Right forelimb (tissue), 1 donor: ENCODE measurements around the gene N4BP3.

Experiments used
- DNase-seq: peaks from one replicate; pipeline ENCODE4 v3.0.0-alpha.2; 2018

The N4BP3 gene

DNA sequence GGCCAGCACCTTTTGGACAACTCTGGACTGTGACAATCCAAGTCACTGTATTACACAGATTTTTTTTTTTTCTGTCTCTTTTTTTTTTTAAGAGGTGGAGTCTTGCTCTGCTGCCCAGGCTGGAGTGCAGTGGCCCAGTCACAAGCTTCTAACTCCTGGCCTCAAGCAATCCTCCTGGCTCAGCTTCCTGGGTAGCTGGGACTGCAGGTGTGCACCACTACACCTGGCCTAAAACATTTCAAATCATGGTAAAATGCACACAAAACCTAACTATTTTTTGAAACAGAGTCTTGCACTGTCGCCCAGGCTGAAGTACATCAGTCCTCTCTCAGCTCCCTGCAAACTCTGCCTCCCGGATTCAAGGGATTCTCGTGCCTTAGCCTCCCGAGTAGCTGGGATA is 7.2 kb upstream of the N4BP3 start:
- no peak for DNase-seq

DNA sequence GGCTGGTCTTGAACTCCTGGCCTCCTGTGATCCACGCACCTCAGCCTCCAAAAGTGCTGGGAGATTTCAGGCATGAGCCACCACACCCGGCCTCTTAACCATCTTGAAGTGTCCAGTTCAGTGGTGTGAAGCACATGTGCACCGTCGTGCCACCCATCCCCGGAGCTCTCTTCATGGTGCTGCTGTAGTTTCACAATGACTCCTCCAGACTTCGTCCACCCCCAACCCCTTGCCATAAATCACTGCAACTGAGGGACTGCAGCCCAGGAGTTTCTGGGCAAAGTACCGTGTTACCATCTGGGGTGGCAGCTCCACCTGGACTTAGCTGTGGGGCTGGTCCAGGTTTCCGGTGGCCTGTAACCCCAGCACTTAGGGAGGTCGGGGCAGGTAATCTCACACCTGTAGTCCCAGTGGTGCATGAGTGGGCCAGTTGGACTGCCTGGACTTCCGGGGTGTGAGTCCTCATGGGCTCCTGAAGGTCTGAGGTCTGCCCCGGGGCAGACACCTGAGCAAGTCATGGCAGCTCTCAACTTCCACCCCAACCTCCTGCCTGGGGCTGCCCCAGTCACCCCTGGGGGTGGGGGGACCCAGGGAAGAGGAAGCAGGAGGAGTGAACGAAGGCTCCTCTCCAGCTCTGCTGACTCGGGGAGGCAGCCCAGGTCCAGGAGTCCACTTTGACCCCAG is 6.6 kb upstream of the N4BP3 start:
- DNase-seq: no peak

DNA sequence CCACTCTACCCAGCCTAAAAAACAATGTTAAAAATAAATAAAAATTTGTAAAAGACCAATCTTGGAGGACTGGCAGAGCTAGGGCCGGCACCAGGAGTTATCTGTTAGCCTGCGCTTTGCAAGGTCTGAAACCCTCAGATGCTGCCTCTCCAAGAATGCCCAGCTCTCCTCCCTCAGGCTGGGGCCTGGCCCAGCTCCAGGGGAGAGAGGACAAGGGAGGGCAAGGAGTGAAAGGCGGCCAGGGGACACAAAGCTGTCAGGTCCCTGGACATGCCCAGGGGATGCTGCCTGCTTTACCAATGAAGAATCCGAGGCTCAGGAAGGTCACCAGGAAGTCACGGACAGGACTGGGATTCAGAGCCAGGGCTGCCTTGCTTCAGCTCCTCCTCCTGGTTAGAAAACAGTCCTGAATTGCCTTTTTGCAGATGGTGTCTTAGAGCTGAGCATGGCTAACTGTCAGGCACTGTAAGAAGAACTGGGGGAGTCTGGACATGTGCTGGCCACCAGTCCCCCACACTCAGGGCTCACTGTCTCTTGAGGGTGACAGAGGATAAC is 5.5 kb upstream of the N4BP3 start:
- DNase-seq: no peak

DNA sequence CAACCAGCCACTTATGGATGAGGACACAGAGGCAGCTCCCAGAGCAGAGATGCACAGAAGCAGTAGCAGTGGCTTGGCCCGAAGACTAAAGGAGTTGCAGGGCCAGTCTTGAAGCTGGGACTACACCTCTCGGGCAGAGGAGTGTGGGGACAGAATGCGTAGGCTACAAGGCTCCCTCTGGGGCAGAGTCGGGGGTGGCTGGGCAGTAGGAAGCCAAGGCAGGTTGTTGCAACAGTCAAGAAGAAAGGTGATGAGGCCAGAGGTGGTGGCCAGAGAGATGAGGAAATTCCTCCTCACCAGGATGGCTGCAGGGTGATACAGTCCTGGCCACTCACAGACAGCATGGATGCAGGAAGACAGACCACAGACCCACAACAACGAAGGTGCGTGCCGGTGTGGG is 4.9 kb upstream of the N4BP3 start:
- DNase-seq: no peak

DNA sequence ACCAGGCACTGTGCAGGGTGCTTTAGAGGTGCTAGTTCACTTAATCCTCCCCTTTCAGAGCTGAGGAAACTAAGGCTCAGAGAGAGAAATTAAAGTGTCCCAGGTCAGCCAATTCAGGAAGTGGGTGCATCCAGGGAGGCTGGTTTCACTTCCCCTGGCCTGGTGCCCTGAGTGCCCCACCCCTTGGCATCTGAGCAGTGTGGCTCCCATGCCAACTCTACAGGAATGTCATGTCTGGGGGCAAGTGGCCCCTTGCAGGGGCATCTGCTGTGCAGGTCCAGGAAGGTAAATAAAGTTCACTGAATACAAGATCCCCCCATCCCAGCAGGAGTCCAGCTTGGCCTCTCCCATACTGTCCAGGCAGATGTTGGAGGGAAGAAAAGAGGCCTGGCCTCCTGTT is 4.4 kb upstream of the N4BP3 start:
- no peak for DNase-seq

DNA sequence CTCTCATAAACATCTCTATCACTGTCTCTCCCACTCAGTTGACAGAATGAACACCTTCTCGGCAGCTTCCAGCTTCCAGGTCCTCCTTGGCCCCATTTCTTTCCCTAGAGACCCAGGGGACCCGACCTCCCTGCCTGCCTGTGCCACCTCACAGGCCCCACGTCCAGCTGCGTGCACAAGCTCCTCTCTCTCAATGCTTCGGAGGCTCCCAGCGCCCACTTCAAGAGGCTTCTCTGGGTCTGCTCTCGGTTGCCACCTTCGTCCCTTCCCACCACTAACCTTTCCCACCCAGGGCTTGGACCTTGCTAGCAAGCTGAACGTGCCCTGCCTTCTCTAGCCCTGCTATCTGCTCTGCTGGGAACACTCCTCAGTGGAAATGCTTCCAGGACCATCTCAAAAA is 2.8 kb upstream of the N4BP3 start:
- DNase-seq: no peak

DNA sequence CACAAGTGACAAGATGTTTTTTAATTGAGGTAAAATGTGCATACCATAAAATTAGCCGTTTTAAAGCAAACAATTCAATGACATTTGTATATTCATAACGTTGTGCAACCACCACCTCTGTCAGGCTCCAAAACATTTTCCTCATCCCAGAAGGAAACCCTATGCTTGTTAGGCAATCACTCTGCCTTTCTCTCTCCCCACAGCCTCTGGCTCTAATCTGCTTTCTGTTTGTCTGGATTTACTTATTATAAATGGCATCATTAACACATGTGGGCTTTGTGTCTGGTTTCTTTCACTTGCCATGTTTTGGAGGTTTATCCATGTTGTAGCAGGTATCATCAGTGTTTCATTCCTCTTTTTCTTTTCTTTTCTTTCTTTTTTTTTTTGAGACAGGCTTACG is 1.4 kb upstream of the N4BP3 start:
- DNase-seq: no peak

DNA sequence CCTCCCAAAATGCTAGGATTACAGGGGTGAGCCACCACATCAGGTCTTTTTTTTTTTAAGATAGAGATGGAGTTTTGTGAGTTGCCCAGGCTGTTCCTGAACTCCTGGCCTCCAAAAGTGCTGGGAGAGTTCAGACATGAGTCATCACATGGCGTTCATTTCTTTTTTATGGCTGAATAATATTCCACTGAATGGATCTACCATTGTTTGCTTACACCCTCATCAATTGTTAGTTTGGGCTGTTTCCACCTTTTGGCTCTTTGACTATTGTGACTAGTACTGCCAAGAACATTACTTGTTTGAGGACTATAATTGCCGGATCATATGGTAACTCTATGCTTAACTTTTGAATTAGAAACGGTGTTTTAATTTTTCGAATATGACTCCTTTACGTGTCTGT is 787 bp upstream of the N4BP3 start:
- no peak for DNase-seq

DNA sequence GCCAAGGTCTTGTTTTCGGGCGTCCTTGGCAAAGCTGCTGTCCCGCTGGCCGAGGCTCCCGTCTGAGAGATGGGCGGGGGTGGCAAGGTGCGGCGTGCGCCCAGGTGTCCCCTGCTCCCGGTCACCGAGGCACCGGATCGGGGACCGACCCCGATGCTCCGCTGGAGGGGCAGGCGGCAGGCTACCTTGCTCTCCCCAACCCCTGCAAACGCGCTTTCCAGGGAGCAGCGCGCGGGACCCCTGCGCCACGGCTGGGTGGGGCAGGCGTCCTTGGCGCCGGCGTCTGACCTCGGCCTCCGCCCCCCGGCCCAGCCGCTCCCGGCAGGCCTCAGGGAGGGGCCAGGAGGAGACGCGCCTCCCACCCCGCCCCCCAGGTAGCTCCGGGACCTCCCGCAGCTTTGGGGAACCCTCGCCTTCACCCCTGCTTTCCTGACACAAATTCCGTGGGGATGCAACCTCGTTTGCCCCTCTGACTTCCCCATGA is 551 bp downstream of the N4BP3 start:
- DNase-seq: no peak

DNA sequence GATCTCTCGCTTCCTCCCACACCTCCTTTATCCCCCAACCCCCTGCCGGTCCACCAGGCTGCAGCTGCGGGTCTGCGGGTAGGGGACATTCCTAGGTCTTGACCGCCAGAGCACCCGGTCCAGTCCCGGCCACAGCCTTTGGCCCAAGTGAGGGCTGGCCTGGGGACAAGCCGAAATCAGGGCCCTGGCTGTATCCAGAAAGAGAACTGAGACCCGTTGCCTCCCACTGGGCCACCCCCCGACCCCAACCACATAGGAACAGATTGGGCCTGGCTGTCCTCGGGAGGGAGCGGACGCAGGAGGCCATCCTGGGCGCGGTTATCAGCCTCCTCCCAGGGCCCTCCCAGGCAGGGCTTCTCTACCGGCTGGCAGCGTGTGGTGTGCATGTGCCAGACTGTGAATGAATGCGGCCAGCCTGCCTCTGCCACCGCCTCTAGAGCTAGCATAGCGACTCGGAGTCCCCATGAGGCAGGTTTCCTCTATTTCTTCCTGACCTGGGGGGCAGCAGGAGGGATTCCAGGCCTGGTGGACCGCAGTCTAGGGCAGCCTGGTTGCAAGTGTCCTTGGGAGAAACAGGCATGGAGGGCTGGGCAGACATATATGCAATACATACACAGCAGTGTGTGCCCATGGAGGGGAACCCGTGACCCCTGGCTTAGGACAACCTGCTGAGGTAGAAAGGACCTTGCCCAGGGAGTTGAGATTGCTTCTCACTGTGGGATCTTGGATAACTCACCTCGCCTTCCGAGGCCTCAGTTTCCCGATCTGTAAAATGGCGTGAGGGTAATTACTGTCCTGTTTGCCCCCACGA is 1.2 kb downstream of the N4BP3 start:
- no peak for DNase-seq

DNA sequence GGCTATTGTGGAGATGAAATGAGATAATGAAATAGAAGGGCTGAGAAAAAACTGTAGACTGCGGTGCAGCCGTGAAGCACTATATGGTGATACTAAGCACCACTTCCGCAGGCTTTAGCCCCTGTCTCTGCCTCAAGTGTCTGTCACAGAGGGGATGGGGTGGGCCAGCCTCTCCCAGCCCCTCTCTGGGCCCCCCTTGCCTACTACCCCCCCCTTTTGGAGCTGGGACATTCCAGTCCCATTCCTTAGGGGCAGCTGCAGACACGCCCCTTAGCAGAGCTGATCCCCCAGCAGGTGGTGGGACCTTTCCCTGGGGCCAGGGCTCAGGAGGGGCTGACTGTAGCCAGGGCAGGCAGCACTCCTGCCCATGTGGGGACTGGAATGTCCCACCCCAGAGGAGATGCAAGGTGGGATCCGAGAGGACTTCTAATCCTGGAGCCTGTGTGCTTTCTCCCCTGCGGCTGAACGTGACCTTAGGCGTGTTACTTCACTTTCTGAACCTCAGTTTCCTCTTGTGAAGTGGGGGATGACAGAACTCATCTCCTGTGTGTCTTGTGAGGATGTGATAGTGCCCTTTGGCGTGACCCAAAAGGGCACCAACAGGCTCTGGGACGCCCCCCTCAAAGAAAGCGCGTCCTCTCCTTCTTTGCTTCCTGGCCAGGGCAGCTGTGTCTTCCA is 1.9 kb downstream of the N4BP3 start:
- DNase-seq: peak; percentile 59

DNA sequence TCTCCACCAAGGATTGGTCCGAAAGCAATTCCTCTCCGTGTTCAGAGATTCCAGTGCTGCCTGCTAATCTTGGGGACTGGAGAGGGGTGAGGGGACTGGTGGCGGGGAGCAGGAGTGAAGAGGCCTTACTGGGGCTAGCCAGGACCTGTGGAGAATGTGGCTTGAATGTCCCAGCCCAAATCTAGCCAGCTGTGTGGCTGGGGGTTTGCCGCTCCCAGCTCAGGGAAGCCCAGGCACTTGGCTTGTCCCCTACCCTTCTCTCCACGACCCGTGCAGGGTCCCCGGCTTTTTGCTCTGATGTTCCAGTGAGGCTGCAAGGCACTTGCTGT is 2.4 kb downstream of the N4BP3 start:
- DNase-seq: no peak

DNA sequence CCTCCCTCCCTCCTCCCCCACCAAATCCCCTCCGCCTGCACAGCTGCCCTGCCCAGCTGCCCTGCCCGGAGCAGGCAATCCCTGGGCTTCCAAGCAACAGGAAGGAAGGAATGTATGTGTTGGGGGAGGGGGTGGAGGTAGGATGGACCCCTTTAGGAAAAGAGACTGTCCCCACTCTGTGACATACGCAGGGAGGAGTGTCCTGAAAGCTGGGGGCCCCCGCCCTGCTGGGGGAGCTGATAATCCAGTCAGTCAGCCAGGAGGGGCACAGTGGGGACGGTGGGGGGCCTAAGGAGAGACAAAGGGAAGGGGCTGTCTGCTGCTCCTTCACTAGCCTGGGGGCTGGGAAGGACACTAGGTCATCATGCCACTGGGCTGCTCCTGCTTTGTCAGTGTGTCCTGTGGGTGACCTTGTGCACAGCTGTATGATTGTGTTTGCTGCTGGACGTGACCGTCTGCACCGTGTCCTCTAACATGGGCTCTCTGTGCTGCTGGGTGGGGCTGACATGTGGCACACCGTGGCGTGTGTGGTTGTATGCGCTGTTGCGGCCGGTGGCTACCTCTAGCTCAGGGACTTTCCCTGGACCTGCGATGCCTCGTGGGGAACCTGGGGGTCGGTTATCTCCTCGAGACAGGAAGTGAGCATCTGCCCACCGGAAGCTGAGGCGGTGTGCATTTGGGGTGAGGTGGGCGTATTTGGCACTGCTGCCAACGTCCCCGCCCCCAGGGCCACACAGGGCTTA is 3.0 kb downstream of the N4BP3 start:
- DNase-seq: peak; percentile 42

DNA sequence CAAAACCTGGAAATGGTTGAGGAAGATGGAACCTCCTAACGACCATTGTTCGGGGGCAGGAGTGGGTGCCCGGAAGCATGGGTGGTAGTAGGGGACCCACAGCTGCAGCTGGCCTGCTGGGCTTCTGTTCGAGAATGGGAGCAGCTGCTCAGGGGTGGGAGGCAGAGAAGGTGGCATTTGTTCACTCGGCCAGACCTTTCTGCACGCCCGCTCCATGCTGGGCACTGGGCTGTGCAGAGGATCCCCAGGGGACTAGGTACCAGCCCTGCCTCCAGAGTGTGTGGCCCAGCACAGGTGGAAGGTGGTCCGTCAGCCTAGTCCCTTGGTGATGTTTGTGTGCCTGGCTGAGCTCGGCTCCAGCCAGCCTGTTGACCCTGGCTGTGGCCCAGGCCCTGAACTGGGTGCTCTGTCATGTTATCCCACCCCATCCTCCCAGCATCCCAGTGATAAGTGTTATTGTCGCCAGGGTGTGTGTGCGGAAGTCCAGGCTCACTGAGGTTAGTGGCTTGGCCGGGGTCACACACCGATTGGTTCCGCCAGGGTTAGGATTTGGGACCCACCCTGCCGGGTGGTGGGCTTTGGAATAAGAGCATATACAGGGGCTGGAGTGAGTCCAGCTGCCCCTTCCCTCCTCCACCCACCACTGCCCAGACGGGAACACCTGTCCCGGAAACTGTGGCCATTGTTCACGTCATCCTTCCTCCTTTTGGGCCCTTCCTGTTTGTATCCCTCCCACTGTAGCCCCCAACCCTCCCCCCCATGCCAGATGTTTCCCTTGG is 4.8 kb downstream of the N4BP3 start:
- no peak for DNase-seq

DNA sequence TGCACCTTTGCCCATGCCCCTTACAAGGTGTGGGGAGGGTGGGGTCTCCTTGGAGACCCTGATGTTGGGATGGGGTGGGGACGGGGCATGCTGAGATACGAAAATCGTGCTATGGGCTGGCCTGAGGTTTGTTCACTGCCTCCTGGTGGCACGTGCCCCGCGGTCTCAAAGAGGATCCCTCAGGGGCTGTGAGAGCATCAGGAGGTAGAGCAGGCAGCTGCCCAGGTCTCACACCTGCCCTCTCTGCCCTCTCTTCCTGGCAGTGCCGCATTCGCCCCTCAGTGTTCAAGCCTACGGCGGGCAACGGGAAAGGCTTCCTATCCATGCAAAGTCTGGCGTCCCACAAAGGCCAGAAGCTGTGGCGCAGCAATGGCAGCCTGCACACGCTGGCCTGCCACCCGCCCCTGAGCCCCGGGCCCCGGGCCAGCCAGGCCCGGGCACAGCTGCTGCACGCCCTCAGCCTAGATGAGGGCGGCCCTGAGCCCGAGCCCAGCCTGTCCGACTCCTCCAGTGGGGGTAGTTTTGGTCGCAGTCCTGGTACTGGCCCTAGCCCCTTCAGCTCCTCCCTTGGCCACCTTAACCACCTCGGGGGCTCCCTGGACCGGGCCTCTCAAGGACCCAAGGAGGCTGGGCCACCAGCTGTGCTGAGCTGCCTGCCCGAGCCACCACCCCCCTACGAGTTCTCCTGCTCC is 6.7 kb downstream of the N4BP3 start:
- DNase-seq: peak; percentile 50

DNA sequence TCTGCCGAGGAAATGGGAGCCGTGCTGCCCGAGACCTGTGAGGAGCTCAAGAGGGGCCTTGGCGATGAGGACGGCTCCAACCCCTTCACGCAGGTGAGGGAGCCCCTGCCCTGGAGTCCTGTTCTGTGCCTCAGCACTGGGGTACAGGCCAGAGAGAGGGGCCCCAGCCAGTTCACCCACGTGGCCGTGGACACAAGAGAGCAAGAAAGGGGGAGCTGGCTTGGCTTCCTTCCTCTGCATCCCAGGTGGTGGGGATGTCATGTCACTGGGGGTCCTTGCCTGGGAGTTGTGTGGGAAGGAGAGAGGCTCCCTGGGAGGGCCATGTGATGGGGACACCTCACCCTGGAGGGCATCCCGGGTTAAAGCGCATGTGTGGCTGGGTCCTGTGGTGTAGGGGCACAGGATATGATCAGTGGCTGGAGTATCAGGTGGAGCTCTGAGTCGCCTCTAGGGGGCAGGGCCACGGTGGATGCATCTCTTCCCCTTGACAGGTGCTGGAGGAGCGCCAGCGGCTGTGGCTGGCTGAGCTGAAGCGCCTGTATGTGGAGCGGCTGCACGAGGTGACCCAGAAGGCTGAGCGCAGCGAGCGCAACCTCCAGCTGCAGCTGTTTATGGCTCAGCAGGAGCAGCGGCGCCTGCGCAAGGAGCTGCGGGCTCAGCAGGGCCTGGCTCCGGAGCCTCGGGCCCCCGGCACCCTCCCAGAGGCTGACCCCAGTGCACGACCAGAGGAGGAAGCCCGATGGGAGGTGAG is 7.5 kb downstream of the N4BP3 start:
- peak; percentile 83 for DNase-seq

DNA sequence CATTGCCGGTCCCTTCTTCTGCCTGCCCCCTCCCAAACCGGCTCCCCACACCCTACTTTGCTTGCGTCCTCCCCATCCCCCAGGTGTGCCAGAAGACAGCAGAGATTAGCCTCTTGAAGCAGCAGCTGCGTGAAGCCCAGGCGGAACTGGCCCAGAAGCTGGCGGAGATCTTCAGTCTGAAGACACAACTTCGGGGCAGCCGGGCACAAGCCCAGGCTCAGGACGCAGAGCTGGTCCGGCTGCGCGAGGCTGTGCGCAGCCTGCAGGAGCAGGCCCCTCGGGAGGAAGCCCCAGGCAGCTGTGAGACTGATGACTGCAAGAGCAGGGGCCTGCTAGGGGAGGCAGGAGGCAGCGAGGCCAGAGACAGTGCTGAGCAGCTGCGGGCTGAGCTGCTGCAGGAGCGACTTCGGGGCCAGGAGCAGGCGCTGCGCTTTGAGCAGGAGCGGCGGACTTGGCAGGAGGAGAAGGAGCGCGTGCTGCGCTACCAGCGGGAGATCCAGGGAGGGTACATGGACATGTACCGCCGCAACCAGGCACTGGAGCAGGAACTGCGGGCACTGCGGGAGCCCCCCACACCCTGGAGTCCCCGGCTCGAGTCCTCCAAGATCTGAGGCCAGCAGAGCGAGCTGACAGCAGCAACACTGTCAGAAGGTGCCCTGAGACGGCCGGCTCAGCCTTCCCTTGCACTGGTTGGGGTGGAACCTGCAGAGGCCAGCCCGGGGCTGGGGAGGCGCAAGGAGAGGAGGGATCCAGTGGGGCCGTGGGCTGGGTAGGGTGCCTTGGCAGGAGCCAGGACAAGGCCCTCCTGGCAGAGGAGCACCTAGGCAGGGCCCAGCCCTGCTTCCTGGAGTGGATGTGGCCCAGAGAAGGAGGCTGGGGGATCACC is 8.3 kb downstream of the N4BP3 start:
- DNase-seq: peak; percentile 86

DNA sequence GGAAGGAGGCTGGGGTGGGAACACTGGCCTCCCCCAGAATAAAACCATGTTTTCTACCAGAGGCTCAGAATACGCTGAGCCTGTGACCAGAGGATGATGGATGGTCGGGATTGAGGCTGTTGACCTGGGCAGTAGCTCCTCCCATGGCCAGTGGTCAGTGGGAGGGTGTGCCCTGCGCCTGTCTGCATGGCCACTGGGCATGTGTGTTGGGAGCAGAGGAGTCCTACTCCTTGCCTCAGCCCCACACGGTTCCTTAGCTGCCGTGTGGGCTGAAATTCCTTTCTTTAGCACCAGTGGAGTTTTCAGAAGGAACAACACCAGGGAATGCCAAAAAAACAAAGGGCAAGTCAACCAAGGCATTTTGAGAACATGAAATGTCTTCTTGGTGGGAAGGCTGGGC is 9.0 kb downstream of the N4BP3 start:
- no peak for DNase-seq

DNA sequence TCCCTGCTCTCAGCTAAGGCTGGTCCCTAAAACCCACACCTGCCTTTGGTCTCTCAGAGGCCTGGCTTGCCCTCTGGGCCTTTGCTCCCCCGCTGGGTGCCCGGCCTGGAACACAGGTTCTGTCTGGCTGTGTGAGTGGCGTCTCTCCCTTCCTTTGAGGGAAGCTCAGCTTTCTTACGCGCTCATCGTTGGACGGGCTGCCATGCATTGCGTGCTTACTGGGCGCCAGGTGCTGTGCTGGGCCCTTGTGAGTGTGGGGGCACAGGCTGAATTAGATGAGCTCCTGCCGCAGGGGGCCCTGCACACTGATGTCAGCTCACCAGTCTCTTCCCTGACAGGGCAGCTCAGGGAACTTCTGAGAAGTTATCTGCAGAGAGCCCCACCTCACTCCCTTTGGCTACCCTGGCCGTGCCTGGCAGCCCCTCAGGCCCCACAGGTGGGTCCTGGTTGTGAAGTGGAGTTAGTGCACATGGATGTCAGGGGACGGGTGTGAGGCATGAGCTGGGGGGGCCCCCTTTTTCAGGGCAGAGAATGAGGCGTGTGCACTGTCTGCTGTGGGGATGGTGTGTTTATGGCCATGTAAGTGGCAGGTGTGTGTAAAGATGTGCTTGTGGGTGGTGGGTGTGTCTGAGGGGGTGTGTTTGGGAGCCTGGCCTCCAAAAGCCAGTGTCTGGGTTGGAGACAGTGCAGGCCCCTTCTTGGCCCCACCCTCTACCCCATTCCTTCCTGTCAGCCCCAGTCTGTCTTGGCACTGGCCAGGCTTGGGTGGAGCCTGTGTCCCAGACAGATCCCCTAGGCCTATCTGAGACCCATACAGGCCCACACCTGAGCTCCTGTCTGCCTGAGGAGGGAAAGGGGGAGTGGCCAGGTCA is 10.0 kb downstream of the N4BP3 start:
- no peak for DNase-seq
